Diencephalon (tissue), 1 donor: Measurements from ENCODE around the gene DPH3. TPM values are rescaled to one million over a fixed set of nuclear protein-coding genes. Genes with fewer than 3 reads are reported as not detected.

Experiments
- total RNA-seq: library from RNA; depleted of rRNA; stranded (reverse); fragments of >200 nt; gene quantifications from one replicate; pipeline ENCODE4 v1.2.3, GENCODE V29; 2014

The DPH3 gene
- total RNA-seq = 37.1 TPM

GRCh38 chr3:16264708-16265454, at the start of gene DPH3, which contains the start of gene OXNAD1:
DPH3 (minus strand) TSS chr3:16264943; CDS start chr3:16264876, 67 bp downstream.
OXNAD1 (plus strand) TSS chr3:16265212; CDS start chr3:16270953, 5,741 bp downstream.

Other genes starting within 250 kb of the DPH3 start
- gene GALNT15, start 90.3 kb downstream of the DPH3 start, total RNA-seq = 5.8 TPM
- gene OXNAD1, start 269 bp upstream of the DPH3 start, total RNA-seq = 22.6 TPM
- gene RFTN1, start 248.8 kb upstream of the DPH3 start, total RNA-seq = 27.0 TPM